Calu3 (cell line): ENCODE measurements around the gene SLC39A9. TPM values are rescaled to one million over a fixed set of nuclear protein-coding genes. Genes with fewer than 3 reads are reported as not detected.

Experiments
- BruUV-seq: library from RNA; stranded (reverse); fragments of 400-500 nt; replicated peaks from 2 replicates; lab custom pipeline; 2021; lab: Mats Ljungman, UMichigan
- CTCF ChIA-PET: fragments of 300-600 bp; sonication (Branson Sonifier 250); formaldehyde crosslinking; loops from one replicate; lab custom pipeline; 2022; ENCODE audit warnings: antibody characterized with exemption; lab: Charles Lee
- DNase-seq: peaks from one replicate; pipeline ENCODE4 v3.0.0; 2022
- H3K27ac Mint-ChIP-seq: one replicate; pipeline ENCODE4 v1.8.0; 2022; ENCODE audit warnings: mixed read lengths; ENCODE audit not compliant: unreplicated experiment
- H3K27me3 Mint-ChIP-seq: one replicate; pipeline ENCODE4 v1.8.0; 2022; ENCODE audit warnings: mixed read lengths; ENCODE audit not compliant: unreplicated experiment
- H3K36me3 Mint-ChIP-seq: one replicate; pipeline ENCODE4 v1.8.0; 2022; ENCODE audit warnings: mild to moderate bottlenecking, moderate library complexity, mixed read lengths; ENCODE audit not compliant: insufficient read depth, unreplicated experiment
- H3K4me1 Mint-ChIP-seq: one replicate; pipeline ENCODE4 v1.8.0; 2022; ENCODE audit warnings: mild to moderate bottlenecking, low read depth, mixed read lengths; ENCODE audit not compliant: unreplicated experiment
- H3K4me3 Mint-ChIP-seq: one replicate; pipeline ENCODE4 v1.8.0; 2022; ENCODE audit warnings: mild to moderate bottlenecking, low read depth, moderate library complexity, mixed read lengths; ENCODE audit not compliant: unreplicated experiment
- H3K9me3 Mint-ChIP-seq: one replicate; pipeline ENCODE4 v1.8.0; 2022; ENCODE audit warnings: low read depth, mixed read lengths; ENCODE audit not compliant: unreplicated experiment
- CTCF ChIP-seq: fragments of 200-600 bp; IDR thresholded peaks from one replicate; pipeline ENCODE4 v1.8.0; 2022; ENCODE audit warnings: antibody characterized with exemption; ENCODE audit not compliant: unreplicated experiment
- intact Hi-C: fragments of 100-400 bp; cut with micrococcal nuclease; formaldehyde crosslinking; loops from one replicate; pipeline ENCODE4 v1.10.0; 2022; ENCODE audit not compliant: unreplicated experiment
- total RNA-seq: library from RNA; stranded (reverse); gene quantifications from 2 replicates; pipeline ENCODE4 v1.2.3, GENCODE V29; 2022

The SLC39A9 gene
- total RNA-seq, 1 experiment from 2014 or later: 94.7 TPM

DNA sequence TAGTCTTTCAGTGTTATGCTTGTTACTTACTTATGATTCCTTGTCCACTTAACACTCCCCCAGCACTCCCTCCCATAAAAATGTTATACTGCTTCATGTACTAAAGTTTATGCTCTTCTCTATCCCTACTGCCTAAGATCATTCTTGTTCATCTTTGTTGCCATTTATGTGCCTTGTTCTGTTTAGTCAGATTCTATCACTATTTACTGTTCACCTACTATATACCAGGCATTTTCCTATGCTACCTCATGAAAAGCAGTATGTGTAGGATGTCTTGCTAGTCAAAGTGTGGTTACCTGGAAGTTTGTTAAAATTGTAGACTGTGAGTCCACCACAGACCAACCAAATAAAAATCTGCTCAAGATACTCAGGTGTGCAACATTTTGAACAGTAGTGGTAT, 24.3 kb upstream of the SLC39A9 start:
- Mint-ChIP-seq H3K4me1 (peaks cover 24% of the 10 kb centered on the region), H3K36me3 (peaks cover 14% of the 10 kb centered on the region), H3K27ac (no peak overlapping the region), H3K9me3 (no peaks in the 10 kb centered on the region), H3K27me3 (no peaks in the 10 kb centered on the region), H3K4me3 (no peak overlapping the region)
- no peak for DNase-seq
- CTCF ChIA-PET: no interaction called here
- intact Hi-C loops: no loop called here
- TF ChIP-seq CTCF: no peak
- no TSS peak for BruUV-seq

DNA sequence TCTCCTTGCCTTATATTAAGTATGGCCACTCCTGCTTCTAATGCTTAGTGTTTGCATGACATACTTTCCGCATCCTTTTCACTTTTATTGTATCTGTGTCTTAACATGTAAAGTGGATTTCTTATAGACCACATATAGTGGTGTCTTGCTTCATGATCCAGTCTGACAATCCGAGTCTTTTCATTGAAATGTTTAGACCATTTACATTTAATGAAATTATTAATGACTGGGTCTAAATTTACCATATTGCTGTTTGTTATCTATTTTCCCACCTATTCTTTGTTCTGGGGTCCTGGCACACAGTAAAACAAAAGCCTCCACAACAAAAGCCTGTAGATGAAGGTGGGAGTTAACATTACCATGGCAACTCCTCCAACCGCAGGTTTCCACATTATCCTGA, 23.3 kb upstream of the SLC39A9 start:
- TF ChIP-seq CTCF: no peak
- no TSS peak for BruUV-seq
- no peaks in the 10 kb centered on the region for H3K9me3 Mint-ChIP-seq
- intact Hi-C loops: no loop called here
- H3K4me3 Mint-ChIP-seq: no peak overlapping the region
- H3K27me3 Mint-ChIP-seq: no peaks in the 10 kb centered on the region
- CTCF ChIA-PET: no interaction called here
- H3K27ac Mint-ChIP-seq: no peak overlapping the region
- DNase-seq: no peak
- H3K36me3 Mint-ChIP-seq: peaks cover 24% of the 10 kb centered on the region
- H3K4me1 Mint-ChIP-seq: peaks cover 24% of the 10 kb centered on the region

GRCh38 chr14:69375722-69376121, 22.8 kb upstream of the SLC39A9 start:
- no TSS peak for BruUV-seq
- H3K27me3 Mint-ChIP-seq: no peaks in the 10 kb centered on the region
- H3K27ac Mint-ChIP-seq: peak overlapping the region; percentile 27
- intact Hi-C loops: no loop called here
- no peaks in the 10 kb centered on the region for H3K9me3 Mint-ChIP-seq
- H3K36me3 Mint-ChIP-seq: peaks cover 29% of the 10 kb centered on the region
- peaks cover 24% of the 10 kb centered on the region for H3K4me1 Mint-ChIP-seq
- CTCF ChIA-PET: interaction anchor here (0.7 to 1.3 kb wide), 2 partner anchors 33 to 84 kb away, joined by 3 to 4 read pairs; no protein-coding TSS in a partner anchor
- H3K4me3 Mint-ChIP-seq: no peak overlapping the region
- DNase-seq: no peak
- no peak for TF ChIP-seq CTCF

- TF ChIP-seq CTCF: no peak
- Mint-ChIP-seq H3K36me3 (peaks cover 29% of the 10 kb centered on the region), H3K4me3 (no peak overlapping the region), H3K9me3 (no peaks in the 10 kb centered on the region), H3K27ac (peak overlapping the region; percentile 27), H3K4me1 (peaks cover 24% of the 10 kb centered on the region), H3K27me3 (no peaks in the 10 kb centered on the region)
- intact Hi-C loops: no loop called here
- DNase-seq: no peak
- no TSS peak for BruUV-seq
- CTCF ChIA-PET: interaction anchor here (0.6 to 1.3 kb wide), 6 partner anchors 20 to 115 kb away, joined by 3 to 4 read pairs (median 3); partner anchors contain the start of genes ERH and SLC39A9
These were observed 22.1 kb upstream of the SLC39A9 start for GRCh38 chr14:69376439-69376838.
